Colonic mucosa (tissue), 4 donors: ENCODE data around the gene GPHN. TPM values are rescaled to one million over a fixed set of nuclear protein-coding genes. Genes with fewer than 3 reads are reported as not detected.

Experiments
- DNase-seq: peaks from one replicate; pipeline ENCODE4 v3.0.0-alpha.2; 2020
- H3K27ac ChIP-seq: fragments of 200-600 bp; one replicate; pipeline ENCODE4 v1.8.0; 2021
- H3K27me3 ChIP-seq: fragments of 200-600 bp; one replicate; pipeline ENCODE4 v1.8.0; 2021
- H3K36me3 ChIP-seq: fragments of 200-600 bp; one replicate; pipeline ENCODE4 v1.8.0; 2021
- H3K4me1 ChIP-seq: fragments of 200-600 bp; one replicate; pipeline ENCODE4 v1.8.0; 2021; ENCODE audit warnings: mild to moderate bottlenecking
- H3K4me3 ChIP-seq: fragments of 200-600 bp; one replicate; pipeline ENCODE4 v1.8.0; 2021
- H3K9ac ChIP-seq, 2 donors: one replicate each; pipeline ENCODE4 v1.7.0; 2013; ENCODE audit warnings: control low read depth in 2 of 2, low read depth in 2 of 2, low read length in 2 of 2
- H3K9me3 ChIP-seq: fragments of 200-600 bp; one replicate; pipeline ENCODE4 v1.8.0; 2021
- intact Hi-C: fragments of 100-400 bp; cut with DNase I; formaldehyde crosslinking; loops from one replicate; pipeline ENCODE4 v1.14.1; 2022
- total RNA-seq, 2 donors: library from RNA; stranded (reverse); fragmentation: NEBNext Ultra II Directional in 1 of 2; extraction: Animal tissue kit (Norgen Biotek cat#: 25700) in 1 of 2; gene quantifications; one replicate each; pipeline ENCODE4 v1.2.1, GENCODE V29; 2021
- TF ChIP-seq, protein P1 (sequence below): fragments of 200-600 bp; IDR thresholded peaks from one replicate; pipeline ENCODE4 v1.8.0; 2022; ENCODE audit warnings: antibody characterized with exemption, mild to moderate bottlenecking
- donor health status: healthy.
- donor health status: DM: no; HTN: no; CAD: no.
- donor health status: DM: no; HTN: no; CAD: no.

GPHN gene
- total RNA-seq, 2 donors from 2014 or later, result 32.0 to 45.2 TPM

DNA sequence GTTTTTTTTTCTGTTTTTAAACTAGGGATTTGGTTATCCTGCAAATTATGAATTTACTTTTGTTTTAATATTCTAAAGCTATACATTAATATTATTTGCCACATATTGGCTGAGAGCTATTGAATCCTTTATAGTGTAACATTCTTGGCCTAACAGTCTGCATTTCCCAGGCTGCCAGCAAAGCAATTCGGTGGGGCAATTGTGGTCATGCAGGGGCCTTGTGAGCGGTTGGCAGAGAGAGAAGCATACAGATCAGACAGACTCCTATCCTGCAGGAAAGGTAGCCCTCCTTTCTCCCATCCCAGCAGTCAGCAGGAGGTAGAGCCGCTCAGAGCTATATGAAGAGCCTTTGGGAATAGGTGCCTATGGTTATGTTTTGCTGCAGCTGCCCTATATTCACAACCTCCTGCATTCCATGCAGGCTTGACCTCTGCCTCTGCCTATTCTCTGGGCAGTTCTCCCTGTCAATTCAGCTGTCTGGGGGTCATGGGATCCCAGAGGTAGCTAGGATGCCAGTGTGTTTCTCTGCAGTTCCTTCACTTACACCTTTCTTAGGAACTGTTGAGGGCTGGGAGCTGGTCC, 144.7 kb downstream of the GPHN start:
- TF ChIP-seq, protein P1, sequence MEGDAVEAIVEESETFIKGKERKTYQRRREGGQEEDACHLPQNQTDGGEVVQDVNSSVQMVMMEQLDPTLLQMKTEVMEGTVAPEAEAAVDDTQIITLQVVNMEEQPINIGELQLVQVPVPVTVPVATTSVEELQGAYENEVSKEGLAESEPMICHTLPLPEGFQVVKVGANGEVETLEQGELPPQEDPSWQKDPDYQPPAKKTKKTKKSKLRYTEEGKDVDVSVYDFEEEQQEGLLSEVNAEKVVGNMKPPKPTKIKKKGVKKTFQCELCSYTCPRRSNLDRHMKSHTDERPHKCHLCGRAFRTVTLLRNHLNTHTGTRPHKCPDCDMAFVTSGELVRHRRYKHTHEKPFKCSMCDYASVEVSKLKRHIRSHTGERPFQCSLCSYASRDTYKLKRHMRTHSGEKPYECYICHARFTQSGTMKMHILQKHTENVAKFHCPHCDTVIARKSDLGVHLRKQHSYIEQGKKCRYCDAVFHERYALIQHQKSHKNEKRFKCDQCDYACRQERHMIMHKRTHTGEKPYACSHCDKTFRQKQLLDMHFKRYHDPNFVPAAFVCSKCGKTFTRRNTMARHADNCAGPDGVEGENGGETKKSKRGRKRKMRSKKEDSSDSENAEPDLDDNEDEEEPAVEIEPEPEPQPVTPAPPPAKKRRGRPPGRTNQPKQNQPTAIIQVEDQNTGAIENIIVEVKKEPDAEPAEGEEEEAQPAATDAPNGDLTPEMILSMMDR, result no peak
- no peak for DNase-seq
- no peak overlapping the region for H3K9ac ChIP-seq
- no peaks in the 10 kb centered on the region for H3K36me3 ChIP-seq
- intact Hi-C loops, result no loop called here
- no peaks in the 10 kb centered on the region for H3K9me3 ChIP-seq
- H3K4me1 ChIP-seq, result no peaks in the 10 kb centered on the region
- H3K27ac ChIP-seq, result no peak overlapping the region
- no peaks in the 10 kb centered on the region for H3K27me3 ChIP-seq
- H3K4me3 ChIP-seq, result no peak overlapping the region

- Histone ChIP-seq H3K9me3 (no peaks in the 10 kb centered on the region), H3K4me1 (no peaks in the 10 kb centered on the region), H3K9ac (no peak overlapping the region), H3K36me3 (no peaks in the 10 kb centered on the region), H3K27ac (no peak overlapping the region), H3K4me3 (no peak overlapping the region), H3K27me3 (no peaks in the 10 kb centered on the region)
- intact Hi-C loops, result no loop called here
- DNase-seq, result no peak
- TF ChIP-seq, protein P1, result no peak
Observed at GRCh38 chr14:66657780-66658179, 149.8 kb downstream of the GPHN start.

DNA sequence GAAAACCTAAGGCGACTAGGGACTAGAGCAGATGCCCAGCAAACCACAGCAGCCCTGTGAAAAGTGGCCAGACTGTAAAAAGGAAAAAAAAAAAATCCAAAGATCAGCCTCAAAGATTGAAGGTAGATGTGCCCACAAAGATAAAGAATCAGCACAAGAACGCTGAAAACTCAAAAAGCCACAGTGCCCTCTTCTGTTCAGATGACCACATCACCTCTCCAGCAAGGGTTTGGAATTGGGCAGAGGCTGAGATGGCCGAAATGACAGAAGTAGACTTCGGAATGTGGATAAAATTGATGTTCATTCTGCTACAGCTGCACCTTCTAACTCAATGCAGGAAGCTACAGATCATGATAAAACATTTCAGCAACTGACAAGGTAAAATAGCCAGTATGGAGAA, 154.4 kb downstream of the GPHN start:
- no peak for DNase-seq
- no peaks in the 10 kb centered on the region for H3K4me1 ChIP-seq
- no peak overlapping the region for H3K9ac ChIP-seq
- H3K9me3 ChIP-seq, result no peaks in the 10 kb centered on the region
- H3K27ac ChIP-seq, result no peak overlapping the region
- intact Hi-C loops, result no loop called here
- TF ChIP-seq, protein P1, result no peak
- no peak overlapping the region for H3K4me3 ChIP-seq
- H3K36me3 ChIP-seq, result no peaks in the 10 kb centered on the region
- no peaks in the 10 kb centered on the region for H3K27me3 ChIP-seq

GRCh38 chr14:66677780-66678179, 169.8 kb downstream of the GPHN start:
- TF ChIP-seq, protein P1, result no peak
- Histone ChIP-seq H3K9me3 (no peaks in the 10 kb centered on the region), H3K27ac (no peak overlapping the region), H3K9ac (no peak overlapping the region), H3K4me3 (no peak overlapping the region), H3K36me3 (no peaks in the 10 kb centered on the region), H3K27me3 (no peaks in the 10 kb centered on the region), H3K4me1 (no peaks in the 10 kb centered on the region)
- no peak for DNase-seq
- intact Hi-C loops, result no loop called here

DNA sequence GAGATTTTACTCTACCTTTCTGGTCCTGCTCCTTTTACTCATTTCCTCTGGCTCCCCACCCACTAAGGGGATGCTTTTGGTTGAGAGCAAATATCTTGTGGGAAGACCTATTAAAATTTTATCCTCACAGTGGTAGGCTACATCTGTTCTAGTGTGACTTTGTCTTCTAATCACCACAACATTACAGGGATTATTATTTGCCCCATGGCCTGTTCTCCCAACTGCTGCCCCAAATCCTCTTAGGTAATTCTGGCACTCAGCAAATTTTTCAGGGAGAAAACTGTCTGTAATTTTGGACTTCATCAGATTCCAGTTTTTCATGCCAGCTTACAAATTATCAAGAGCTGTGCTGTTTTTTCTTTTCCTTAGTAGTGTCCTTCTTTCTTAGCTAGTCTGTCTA, 172.3 kb downstream of the GPHN start:
- Histone ChIP-seq H3K36me3 (no peaks in the 10 kb centered on the region), H3K9me3 (no peaks in the 10 kb centered on the region), H3K4me3 (no peak overlapping the region), H3K9ac (no peak overlapping the region), H3K27me3 (no peaks in the 10 kb centered on the region), H3K27ac (no peak overlapping the region), H3K4me1 (no peaks in the 10 kb centered on the region)
- intact Hi-C loops, result no loop called here
- no peak for DNase-seq
- TF ChIP-seq, protein P1, result no peak
